ENCODE data around the gene DOCK4. TPM values are rescaled to one million over a fixed set of nuclear protein-coding genes. Genes with fewer than 3 reads are reported as not detected.

Gene DOCK4
- total and polyA plus RNA-seq, 2 of the 8 experiments (the other 6 are each of a cell fraction or from before 2014, with no cell fraction given) = 5.1 to 23.6 TPM

DNA sequence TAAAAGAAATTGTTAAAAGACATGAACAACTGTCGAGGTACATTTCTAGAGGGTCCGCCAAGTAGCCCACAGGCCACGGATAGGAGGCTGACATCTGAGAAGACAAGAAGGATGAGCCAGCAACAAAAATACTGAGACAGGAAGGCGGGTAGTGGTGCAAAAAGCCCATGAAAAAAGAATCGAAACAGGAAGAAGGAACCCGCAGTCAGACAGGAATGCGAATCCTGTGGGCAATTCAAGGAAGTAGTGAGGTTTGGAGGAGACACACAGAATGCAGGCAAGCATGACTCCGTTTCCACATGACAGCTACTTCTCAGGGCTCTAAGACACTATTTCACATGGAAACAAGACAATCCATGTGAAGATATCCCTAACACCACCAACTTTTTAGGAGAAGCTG is 125.2 kb downstream of the DOCK4 start:
- no peak overlapping the region for H3K56ac ChIP-seq (replicated peaks; ENCODE audit: insufficient read length, low read depth, low read length)
- no peaks in the 10 kb centered on the region for H3K27me3 ChIP-seq (replicated peaks in 1 of 4; ENCODE audit: control insufficient read depth in 3 of 4, extremely low read depth in 1 of 4, insufficient read depth in 3 of 4, low read length in 3 of 4)
- POLR2A ChIA-PET (ENCODE audit: partially characterized antibody) = interaction anchor here (1.1 kb wide), 1 partner anchor 8 kb away, joined by 4 read pairs; no protein-coding TSS in a partner anchor
- no peak overlapping the region for H2BK120ac ChIP-seq (replicated peaks; ENCODE audit: low read depth, low read length)
- H3K9ac ChIP-seq (replicated peaks in 1 of 4; ENCODE audit: extremely low read depth in 1 of 4, low read depth in 3 of 4, low read length in 3 of 4) = no peak overlapping the region
- H2BK20ac ChIP-seq (ENCODE audit: low read length) = no peak overlapping the region
- peak overlapping the region; percentile 17; the same call in 1 of the 2 replicates for H2BK5ac ChIP-seq (ENCODE audit: low read depth, low read length)
- no peaks in the 10 kb centered on the region for H4K20me1 ChIP-seq (replicated peaks in 1 of 2; ENCODE audit: control insufficient read depth in 1 of 2, insufficient read depth in 2 of 2, low read length in 2 of 2)
- H2AK5ac ChIP-seq (ENCODE audit: low read depth, low read length) = no peak overlapping the region
- H3K9me3 ChIP-seq (ENCODE audit: insufficient read depth in 2 of 2, low read depth in 1 of 2, low read length in 1 of 2) = no peaks in the 10 kb centered on the region
- 86% methylated on average over 8 of the region's 8 CpGs; no CpG with 5 or more reads in 1 of the 2 experiments for WGBS, 2 experiments (ENCODE audit: extremely low coverage in 1 of 2, insufficient coverage in 1 of 2, insufficient read length in 1 of 2, insufficient replicate concordance in 2 of 2, low coverage in 1 of 2, low lambda C conversion rate in 2 of 2, missing lambda C conversion rate in 1 of 2)
- no peak overlapping the region for H4K5ac ChIP-seq (ENCODE audit: insufficient read length, low read depth, low read length)
- no peak overlapping the region for H2AFZ ChIP-seq (ENCODE audit: low read length)
- no peak overlapping the region for H3K23ac ChIP-seq (ENCODE audit: insufficient read length)
- DNase-seq (ENCODE audit: low read depth in 1 of 2, low spot score in 2 of 2) (no peak), FAIRE-seq (peak; percentile 39)
- H3K79me1 ChIP-seq (ENCODE audit: low read depth, low read length) = no peaks in the 10 kb centered on the region; the same call in 1 of the 2 replicates
- peak overlapping the region; percentile 12; the same call in 1 of the 2 replicates for H2BK12ac ChIP-seq (ENCODE audit: low read depth, low read length)
- H3K27ac ChIP-seq (ENCODE audit: low read depth, low read length) = no peak overlapping the region
- H4K91ac ChIP-seq (replicated peaks; ENCODE audit: insufficient read length, low read length) = no peak overlapping the region
- H4K8ac ChIP-seq (ENCODE audit: extremely low read depth, insufficient read depth, low read length) = no peak overlapping the region
- no peak overlapping the region for H3K14ac ChIP-seq (ENCODE audit: insufficient read length)
- H3K4me1 ChIP-seq (replicated peaks in 1 of 4; ENCODE audit: control insufficient read depth in 3 of 4, insufficient read depth in 4 of 4, low read length in 3 of 4) = peaks cover 0 to 9% (median 0%) of the 10 kb centered on the region in 4 experiments; a peak in 2 of 7 replicates
- no peak overlapping the region for H3K4me3 ChIP-seq (ENCODE audit: extremely low read depth in 1 of 4, insufficient read depth in 2 of 4, low read depth in 3 of 4, low read length in 4 of 4)
- H2BK15ac ChIP-seq (ENCODE audit: low read length) = 0 out of 2 replicates have a peak overlapping the region, but pooled peaks have one; percentile 32
- CTCF ChIA-PET (ENCODE audit: partially characterized antibody) = no interaction called here
- H3K18ac ChIP-seq (ENCODE audit: extremely low read depth, low read length) = no peak overlapping the region
- no peak overlapping the region for H3K4me2 ChIP-seq (ENCODE audit: insufficient read depth in 1 of 2, low read depth in 2 of 2, low read length in 2 of 2)
- no peaks in the 10 kb centered on the region for H3K23me2 ChIP-seq (ENCODE audit: low read depth, low read length)
- H3K79me2 ChIP-seq (ENCODE audit: control insufficient read depth in 1 of 2, insufficient read depth in 2 of 2, low read length in 2 of 2) = no peaks in the 10 kb centered on the region
- H3K36me3 ChIP-seq (ENCODE audit: control insufficient read depth in 2 of 4, insufficient read depth in 4 of 4, low read length in 3 of 4) = no peaks in the 10 kb centered on the region
- no peak overlapping the region for H3K4ac ChIP-seq (replicated peaks; ENCODE audit: insufficient read length, low read depth, low read length)
- no peak for TF ChIP-seq YY1 (IDR thresholded peaks at IDR 0.05; ENCODE audit: low read depth, low read length)
- TF ChIP-seq, protein P1, sequence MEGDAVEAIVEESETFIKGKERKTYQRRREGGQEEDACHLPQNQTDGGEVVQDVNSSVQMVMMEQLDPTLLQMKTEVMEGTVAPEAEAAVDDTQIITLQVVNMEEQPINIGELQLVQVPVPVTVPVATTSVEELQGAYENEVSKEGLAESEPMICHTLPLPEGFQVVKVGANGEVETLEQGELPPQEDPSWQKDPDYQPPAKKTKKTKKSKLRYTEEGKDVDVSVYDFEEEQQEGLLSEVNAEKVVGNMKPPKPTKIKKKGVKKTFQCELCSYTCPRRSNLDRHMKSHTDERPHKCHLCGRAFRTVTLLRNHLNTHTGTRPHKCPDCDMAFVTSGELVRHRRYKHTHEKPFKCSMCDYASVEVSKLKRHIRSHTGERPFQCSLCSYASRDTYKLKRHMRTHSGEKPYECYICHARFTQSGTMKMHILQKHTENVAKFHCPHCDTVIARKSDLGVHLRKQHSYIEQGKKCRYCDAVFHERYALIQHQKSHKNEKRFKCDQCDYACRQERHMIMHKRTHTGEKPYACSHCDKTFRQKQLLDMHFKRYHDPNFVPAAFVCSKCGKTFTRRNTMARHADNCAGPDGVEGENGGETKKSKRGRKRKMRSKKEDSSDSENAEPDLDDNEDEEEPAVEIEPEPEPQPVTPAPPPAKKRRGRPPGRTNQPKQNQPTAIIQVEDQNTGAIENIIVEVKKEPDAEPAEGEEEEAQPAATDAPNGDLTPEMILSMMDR (IDR thresholded peaks at IDR 0.05; ENCODE audit: control extremely low read depth in 1 of 3, insufficient read depth in 1 of 3, low read depth in 1 of 3, low read length in 3 of 3) = no peak
- TF ChIP-seq POLR2A (IDR thresholded peaks at IDR 0.05; ENCODE audit: control extremely low read depth in 1 of 2, low read depth in 2 of 2, low read length in 2 of 2) = no peak
- TF ChIP-seq GABPA (IDR thresholded peaks at IDR 0.05; ENCODE audit: borderline replicate concordance, insufficient read depth, low read length) = no peak
- TF ChIP-seq SIRT6 (IDR thresholded peaks at IDR 0.05; ENCODE audit: low read length) = no peak
- no peak for TF ChIP-seq TCF12 (IDR thresholded peaks at IDR 0.05; ENCODE audit: low read depth, low read length)
- no peak for TF ChIP-seq SUZ12 (IDR thresholded peaks at IDR 0.05; ENCODE audit: low read length)
- no peak for TF ChIP-seq POLR2AphosphoS5 (IDR thresholded peaks at IDR 0.05; ENCODE audit: low read depth, low read length)
- TF ChIP-seq, protein P2, sequence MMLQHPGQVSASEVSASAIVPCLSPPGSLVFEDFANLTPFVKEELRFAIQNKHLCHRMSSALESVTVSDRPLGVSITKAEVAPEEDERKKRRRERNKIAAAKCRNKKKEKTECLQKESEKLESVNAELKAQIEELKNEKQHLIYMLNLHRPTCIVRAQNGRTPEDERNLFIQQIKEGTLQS (IDR thresholded peaks at IDR 0.05; ENCODE audit: insufficient read depth, low read depth, low read length) = no peak
- TF ChIP-seq, protein P3, sequence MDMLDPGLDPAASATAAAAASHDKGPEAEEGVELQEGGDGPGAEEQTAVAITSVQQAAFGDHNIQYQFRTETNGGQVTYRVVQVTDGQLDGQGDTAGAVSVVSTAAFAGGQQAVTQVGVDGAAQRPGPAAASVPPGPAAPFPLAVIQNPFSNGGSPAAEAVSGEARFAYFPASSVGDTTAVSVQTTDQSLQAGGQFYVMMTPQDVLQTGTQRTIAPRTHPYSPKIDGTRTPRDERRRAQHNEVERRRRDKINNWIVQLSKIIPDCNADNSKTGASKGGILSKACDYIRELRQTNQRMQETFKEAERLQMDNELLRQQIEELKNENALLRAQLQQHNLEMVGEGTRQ (IDR thresholded peaks at IDR 0.05; ENCODE audit: low read length) = no peak

Measured in H1 (cell line).